Sigmoid colon (tissue), 4 donors: ENCODE data around the gene PSEN1.

ENCODE experiments used
- POLR2A ChIP-seq, 2 donors: fragments of 450-650 bp; IDR thresholded peaks; one replicate each; pipeline ENCODE4 v1.6.1; 2016; ENCODE audit warnings: antibody characterized with exemption in 2 of 2, mild to moderate bottlenecking in 2 of 2, moderate library complexity in 2 of 2
- POLR2AphosphoS5 ChIP-seq, 4 donors: sonication (generic); formaldehyde crosslinking; IDR thresholded peaks; one replicate each; pipeline ENCODE4 v1.6.1; 2017; ENCODE audit warnings: antibody characterized with exemption in 4 of 4

DNA sequence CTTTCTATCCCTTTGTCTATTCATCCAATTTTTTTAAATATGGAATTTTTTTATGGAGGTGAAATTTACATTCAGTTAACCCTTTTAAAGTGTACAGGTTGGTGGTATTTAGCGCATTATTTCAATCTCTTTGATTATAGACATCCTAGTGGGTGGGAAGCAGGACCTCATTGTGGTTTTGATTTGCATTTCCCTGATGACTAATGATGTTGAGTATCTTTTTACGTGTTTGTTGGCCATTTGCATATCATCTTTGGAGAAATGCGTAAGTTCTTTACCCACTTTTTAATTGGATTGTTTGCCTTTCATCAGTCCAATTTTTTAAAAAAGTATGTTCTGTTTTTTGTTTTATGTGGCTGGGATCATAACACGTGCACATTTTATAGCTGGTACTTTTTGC lies 121.8 kb downstream of the PSEN1 start:
- TF ChIP-seq POLR2A (IDR thresholded peaks at IDR 0.05): no peak
- no peak for TF ChIP-seq POLR2AphosphoS5 (IDR thresholded peaks at IDR 0.05)
